Fibroblast of the aortic adventitia (primary cell): ENCODE results near the gene DIP2C. TPM values are rescaled to one million over a fixed set of nuclear protein-coding genes. Genes with fewer than 3 reads are reported as not detected.
"Not testable (repeated sequence)": the region's sequence is repeated elsewhere in the genome, so short reads cannot be mapped to it uniquely, and the experiment has no call there.

Experiments
- DNase-seq: peaks from one replicate; pipeline ENCODE4 v3.0.0-alpha.2; 2010; ENCODE audit warnings: low read depth
- H3K4me3 ChIP-seq: 2 replicates; pipeline ENCODE4 v1.5.1; 2011; ENCODE audit warnings: low read depth, mild to moderate bottlenecking, control low read depth, low read length, moderate library complexity
- total RNA-seq: library from RNA; depleted of rRNA; stranded (reverse); fragments of >200 nt; gene quantifications from 2 replicates; pipeline ENCODE4 v1.2.3, GENCODE V29; 2012; ENCODE audit warnings: low replicate concordance
- TF ChIP-seq, protein P1 (sequence below): IDR thresholded peaks from 2 replicates; pipeline ENCODE4 v1.5.1; 2011; ENCODE audit warnings: mild to moderate bottlenecking, low read length, control low read depth, inconsistent platforms; ENCODE audit not compliant: insufficient read depth

The DIP2C gene
- total RNA-seq, 1 donor: 15.7 TPM

DNA sequence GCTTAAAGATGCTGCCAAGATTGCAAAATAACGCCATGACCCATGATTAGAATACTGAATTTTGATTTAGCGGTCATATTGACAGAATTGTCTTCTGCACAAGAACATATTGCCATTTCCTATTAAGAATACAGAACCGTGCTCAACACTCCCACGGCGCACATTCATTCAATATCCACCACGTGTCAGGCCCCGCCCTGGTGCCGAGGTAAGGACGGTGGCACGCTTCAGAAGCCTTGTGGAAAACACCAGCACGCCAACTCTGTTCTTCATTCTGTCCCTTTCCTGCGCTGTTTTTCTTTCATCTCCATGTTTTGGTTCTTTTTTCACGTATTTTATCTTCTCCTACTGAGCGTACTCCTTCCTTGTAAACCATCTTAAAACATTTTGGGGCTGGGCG is 364.9 kb downstream of the DIP2C start:
- TF ChIP-seq, protein P1, sequence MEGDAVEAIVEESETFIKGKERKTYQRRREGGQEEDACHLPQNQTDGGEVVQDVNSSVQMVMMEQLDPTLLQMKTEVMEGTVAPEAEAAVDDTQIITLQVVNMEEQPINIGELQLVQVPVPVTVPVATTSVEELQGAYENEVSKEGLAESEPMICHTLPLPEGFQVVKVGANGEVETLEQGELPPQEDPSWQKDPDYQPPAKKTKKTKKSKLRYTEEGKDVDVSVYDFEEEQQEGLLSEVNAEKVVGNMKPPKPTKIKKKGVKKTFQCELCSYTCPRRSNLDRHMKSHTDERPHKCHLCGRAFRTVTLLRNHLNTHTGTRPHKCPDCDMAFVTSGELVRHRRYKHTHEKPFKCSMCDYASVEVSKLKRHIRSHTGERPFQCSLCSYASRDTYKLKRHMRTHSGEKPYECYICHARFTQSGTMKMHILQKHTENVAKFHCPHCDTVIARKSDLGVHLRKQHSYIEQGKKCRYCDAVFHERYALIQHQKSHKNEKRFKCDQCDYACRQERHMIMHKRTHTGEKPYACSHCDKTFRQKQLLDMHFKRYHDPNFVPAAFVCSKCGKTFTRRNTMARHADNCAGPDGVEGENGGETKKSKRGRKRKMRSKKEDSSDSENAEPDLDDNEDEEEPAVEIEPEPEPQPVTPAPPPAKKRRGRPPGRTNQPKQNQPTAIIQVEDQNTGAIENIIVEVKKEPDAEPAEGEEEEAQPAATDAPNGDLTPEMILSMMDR: no peak
- no peak overlapping the region for H3K4me3 ChIP-seq
- no peak for DNase-seq

DNA sequence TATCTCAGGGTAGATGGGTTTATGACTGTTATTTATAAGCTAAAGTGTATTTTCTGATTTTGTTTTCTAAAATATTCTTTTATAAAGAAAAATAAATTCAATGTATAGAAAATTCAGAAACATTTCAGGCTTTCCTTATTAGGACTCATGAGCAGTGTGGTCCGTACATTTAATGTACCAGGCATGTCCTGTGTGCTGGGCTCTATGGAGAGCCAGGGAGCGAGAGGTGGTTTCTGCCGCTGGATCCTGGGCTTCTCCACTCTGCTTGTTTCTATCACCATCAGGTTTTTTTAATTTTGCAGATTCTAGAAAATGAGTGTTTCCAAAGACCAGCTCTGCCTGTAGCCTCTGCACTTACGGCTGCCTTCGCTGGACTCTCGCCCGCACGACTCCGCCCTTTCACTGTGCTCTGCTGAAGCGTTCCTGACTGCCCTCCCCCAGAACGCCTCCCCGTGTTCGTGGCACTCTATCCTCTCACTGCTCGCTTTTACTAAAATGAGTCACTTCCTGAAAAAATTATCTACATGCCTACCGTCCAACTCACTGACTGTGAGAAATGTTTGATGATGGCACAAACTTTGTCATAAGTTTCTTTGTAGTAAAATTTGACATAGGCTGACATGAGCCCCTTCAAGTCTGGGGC is 365.7 kb downstream of the DIP2C start:
- DNase-seq: peak; percentile 97
- peak overlapping the region; percentile 49 for H3K4me3 ChIP-seq
- TF ChIP-seq, protein P1: no peak

DNA sequence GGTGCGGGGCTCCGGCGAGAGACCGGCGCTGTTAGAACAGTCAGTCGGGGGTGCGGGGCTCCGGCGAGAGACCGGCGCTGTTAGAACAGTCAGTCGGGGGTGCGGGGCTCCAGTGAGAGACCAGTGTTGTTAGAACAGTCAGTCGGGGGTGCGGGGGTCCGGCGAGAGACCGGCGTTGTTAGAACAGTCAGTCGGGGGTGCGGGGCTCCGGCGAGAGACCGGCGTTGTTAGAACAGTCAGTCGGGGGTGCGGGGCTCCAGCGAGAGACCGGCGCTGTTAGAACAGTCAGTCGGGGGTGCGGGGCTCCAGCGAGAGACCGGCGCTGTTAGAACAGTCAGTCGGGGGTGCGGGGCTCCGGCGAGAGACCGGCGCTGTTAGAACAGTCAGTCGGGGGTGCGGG is 366.4 kb downstream of the DIP2C start:
- not testable (repeated sequence) for H3K4me3 ChIP-seq, DNase-seq

DNA sequence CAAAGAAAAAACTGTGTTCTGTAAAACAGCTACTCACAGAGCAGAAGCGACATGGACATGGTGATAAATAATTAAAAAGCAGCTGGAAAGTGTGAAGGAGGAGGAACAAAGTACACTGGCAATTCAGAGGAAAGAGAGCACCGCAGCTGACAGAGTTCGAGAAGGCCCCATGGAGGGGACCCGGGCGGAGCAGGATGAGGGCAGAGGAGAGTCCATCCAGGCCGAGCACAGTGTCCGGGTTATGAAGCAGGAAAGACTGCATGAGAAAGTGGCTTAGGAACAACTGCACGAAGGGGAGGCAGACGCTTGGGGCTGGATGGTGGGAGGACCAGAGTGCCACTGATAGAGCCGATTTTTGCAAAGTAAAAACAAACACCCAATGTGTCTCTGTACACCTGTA is 368.7 kb downstream of the DIP2C start:
- no peak for DNase-seq
- TF ChIP-seq, protein P1: no peak
- H3K4me3 ChIP-seq: no peak overlapping the region

DNA sequence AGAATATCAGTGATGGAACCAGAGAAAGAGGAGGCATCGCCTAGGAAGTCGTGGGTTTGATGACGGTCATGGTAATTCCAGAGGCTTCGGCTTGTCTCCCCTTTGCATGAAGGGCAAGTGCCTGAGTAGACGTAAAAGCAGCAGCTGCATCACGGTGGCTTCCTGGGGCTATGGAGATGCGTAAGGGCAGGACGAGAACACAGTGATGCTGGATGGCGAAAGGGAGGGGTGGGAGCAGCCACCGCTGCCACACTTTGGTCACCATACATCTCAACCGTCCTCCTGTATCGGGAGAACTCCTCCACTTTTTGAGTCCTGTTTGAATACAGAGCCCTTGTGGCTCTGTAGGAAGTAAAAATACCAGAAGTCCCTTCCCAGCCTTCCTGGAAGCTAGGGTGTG is 371.5 kb downstream of the DIP2C start:
- DNase-seq: no peak
- H3K4me3 ChIP-seq: no peak overlapping the region
- TF ChIP-seq, protein P1: no peak

DNA sequence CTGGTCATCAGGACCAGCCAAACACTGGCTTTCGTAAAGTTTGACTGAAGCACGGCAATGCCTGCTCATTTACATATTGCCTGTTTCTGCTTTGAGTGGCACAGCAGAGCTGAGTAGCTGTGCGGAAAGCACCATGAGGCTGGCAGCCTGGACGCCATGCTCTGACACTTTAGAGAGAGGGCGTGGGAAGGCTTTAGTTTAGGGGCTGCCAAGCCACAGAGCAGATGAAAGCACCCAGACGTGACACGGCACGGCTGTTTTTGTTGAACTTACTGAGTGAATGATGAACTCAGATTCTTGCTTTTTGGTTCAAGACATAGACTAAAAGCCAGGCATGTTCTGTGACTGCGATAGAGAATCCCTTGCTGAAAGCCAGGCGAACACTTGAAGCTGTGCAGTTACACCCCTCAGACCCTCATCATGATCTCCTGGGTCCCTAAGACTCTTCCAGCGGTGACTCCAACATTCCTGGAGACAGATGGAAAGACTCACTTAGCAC is 372.1 kb downstream of the DIP2C start:
- DNase-seq: peak; percentile 81
- TF ChIP-seq, protein P1: no peak
- H3K4me3 ChIP-seq: no peak overlapping the region

DNA sequence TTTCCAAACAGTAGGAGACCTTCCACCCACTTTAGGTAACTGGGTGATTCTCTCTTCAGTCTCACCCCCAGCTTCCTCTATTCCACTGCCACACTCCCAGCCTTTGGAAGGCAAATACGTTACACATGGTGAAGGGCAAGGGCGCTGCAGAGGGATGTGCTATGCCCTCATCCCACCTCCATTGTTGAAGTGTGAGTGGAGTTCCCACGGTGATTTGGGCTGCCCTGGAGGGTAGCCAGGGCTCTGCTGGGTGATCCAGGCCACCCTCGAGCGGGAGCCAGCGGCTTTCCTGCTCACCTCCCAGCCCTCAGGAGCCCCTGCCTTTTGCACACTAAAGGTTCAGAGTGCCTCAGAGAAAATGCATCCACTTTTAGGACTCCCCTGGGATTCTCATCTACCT is 373.1 kb downstream of the DIP2C start:
- H3K4me3 ChIP-seq: no peak overlapping the region
- DNase-seq: no peak
- TF ChIP-seq, protein P1: no peak
